Body of pancreas (tissue), 4 donors: Measurements from ENCODE around the gene LDLRAP1. TPM values are rescaled to one million over a fixed set of nuclear protein-coding genes. Genes with fewer than 3 reads are reported as not detected.

Source experiments
- ATAC-seq: fragments of 150-250 bp; one replicate; pipeline ENCODE4 v1.9.1; 2016
- DNase-seq, 4 donors: peaks; one replicate each; pipeline ENCODE4 v3.0.0-alpha.2; 2019
- H3K27ac ChIP-seq, 4 donors: fragments of 200-600 bp; sonication (generic); 1 replicate in 3 of 4; 2 replicates in 1 of 4; pipeline versions ENCODE4 v1.5.1 to v1.6.1; 2016 to 2019; ENCODE audit warnings: mild to moderate bottlenecking in 1 of 4, mixed read lengths in 1 of 4, moderate library complexity in 1 of 4
- H3K27me3 ChIP-seq, 2 donors: fragments of 200-600 bp; sonication (generic); one replicate each; pipeline ENCODE4 v1.6.0; 2016; ENCODE audit warnings: mild to moderate bottlenecking in 1 of 2
- H3K36me3 ChIP-seq, 2 donors: fragments of 200-600 bp; sonication (generic); replicated peaks in 1 of 2; 2 replicates each; pipeline ENCODE4 v1.5.1; 2016; ENCODE audit warnings: low read depth in 2 of 2; ENCODE audit not compliant: insufficient read depth in 1 of 2
- H3K4me1 ChIP-seq: fragments of 200-600 bp; sonication (generic); one replicate; pipeline ENCODE4 v1.6.0; 2016
- H3K4me3 ChIP-seq, 2 donors: fragments of 200-600 bp; sonication (generic); 1 replicate in 1 of 2; 2 replicates in 1 of 2; pipeline ENCODE4 v1.5.1; 2016 to 2019
- H3K9me3 ChIP-seq, 3 donors: fragments of 200-600 bp; sonication (generic); 1 replicate in 2 of 3; 2 replicates in 1 of 3; pipeline ENCODE4 v1.5.1; 2016
- CTCF ChIP-seq, 7 experiments: fragments of 450-650 bp in 4 of 7; fragments of 200-600 bp in 3 of 7; sonication (generic) in 3 of 7; IDR thresholded peaks; one replicate each; pipeline ENCODE4 v1.5.1; 2016 to 2019; ENCODE audit warnings: antibody characterized with exemption in 7 of 7
- POLR2A ChIP-seq, 3 donors: fragments of 450-650 bp; IDR thresholded peaks; one replicate each; pipeline ENCODE4 v1.6.1; 2016; ENCODE audit warnings: antibody characterized with exemption in 3 of 3, mild to moderate bottlenecking in 2 of 3
- WGBS, 2 donors: methylation state at CpG; one replicate each; pipeline ENCODE4 v1.1.5; 2017; 5-methylcytosine and 5-hydroxymethylcytosine counted together
- intact Hi-C: fragments of 100-400 bp; cut with DNase I; formaldehyde crosslinking; loops from one replicate; pipeline ENCODE4 v1.15.1; 2023
- total RNA-seq, 2 donors: library from RNA; depleted of rRNA; stranded (reverse); fragments of >200 nt; gene quantifications; one replicate each; pipeline ENCODE4 v1.1.0, GENCODE V29; 2016

Gene LDLRAP1
- total RNA-seq, 2 donors from 2014 or later = 20.8 to 23.7 TPM

GRCh38 chr1:25545767-25546166, 2.4 kb downstream of the LDLRAP1 start:
- Histone ChIP-seq H3K27ac (peak overlapping the region in 1 of 4 donors; percentile 92), H3K27me3 (no peaks in the 10 kb centered on the region), H3K36me3 (no peaks in the 10 kb centered on the region), H3K4me1 (peaks cover 74% of the 10 kb centered on the region), H3K4me3 (no peak overlapping the region), H3K9me3 (no peaks in the 10 kb centered on the region)
- DNase-seq (no peak), ATAC-seq (no peak)
- 33 to 68% methylated on average over 1 to 3 of the region's 3 CpGs for WGBS, 2 donors
- no peak for TF ChIP-seq CTCF (IDR thresholded peaks at IDR 0.05)
- TF ChIP-seq POLR2A (IDR thresholded peaks at IDR 0.05) = no peak
- intact Hi-C loops = no loop called here

- ATAC-seq (no peak), DNase-seq (no peak)
- Histone ChIP-seq H3K9me3 (no peaks in the 10 kb centered on the region), H3K27ac (no peak overlapping the region), H3K36me3 (no peaks in the 10 kb centered on the region), H3K4me1 (peaks cover 74% of the 10 kb centered on the region), H3K4me3 (no peak overlapping the region), H3K27me3 (no peaks in the 10 kb centered on the region)
- intact Hi-C loops = no loop called here
- 47 to 80% methylated on average over 1 of the region's 1 CpG for whole genome bisulfite sequencing, 2 donors
- TF ChIP-seq POLR2A (IDR thresholded peaks at IDR 0.05) = no peak
- TF ChIP-seq CTCF (IDR thresholded peaks at IDR 0.05) = no peak
These were observed 2.8 kb downstream of the LDLRAP1 start for GRCh38 chr1:25546193-25546592.

- Histone ChIP-seq H3K4me3 (no peak overlapping the region), H3K4me1 (peaks cover 70% of the 10 kb centered on the region), H3K27me3 (no peaks in the 10 kb centered on the region), H3K36me3 (no peaks in the 10 kb centered on the region), H3K27ac (no peak overlapping the region), H3K9me3 (no peaks in the 10 kb centered on the region)
- no peak for TF ChIP-seq POLR2A (IDR thresholded peaks at IDR 0.05)
- no peak for TF ChIP-seq CTCF (IDR thresholded peaks at IDR 0.05)
- ATAC-seq (no peak), DNase-seq (no peak)
- WGBS, 2 donors = 45 to 69% methylated on average over 3 to 4 of the region's 4 CpGs
- intact Hi-C loops = no loop called here
These were observed 5.2 kb downstream of the LDLRAP1 start for GRCh38 chr1:25548601-25549000.

GRCh38 chr1:25549273-25550154, 6.1 kb downstream of the LDLRAP1 start:
- ATAC-seq = peak; percentile 47
- Histone ChIP-seq H3K27ac (peak overlapping the region in 3 of 4 donors; percentile 25 to 55 (median 35)), H3K4me1 (peaks cover 75% of the 10 kb centered on the region), H3K4me3 (no peak overlapping the region), H3K27me3 (no peaks in the 10 kb centered on the region), H3K36me3 (no peaks in the 10 kb centered on the region), H3K9me3 (no peaks in the 10 kb centered on the region)
- intact Hi-C loops = no loop called here
- no peak for TF ChIP-seq POLR2A (IDR thresholded peaks at IDR 0.05)
- TF ChIP-seq CTCF (IDR thresholded peaks at IDR 0.05) = no peak
- 57 to 80% methylated on average over 6 to 19 of the region's 19 CpGs for WGBS, 2 donors
- DNase-seq = peak; percentile 37 to 70 (median 64)

GRCh38 chr1:25550155-25550506, 6.7 kb downstream of the LDLRAP1 start:
- DNase-seq (no peak), ATAC-seq (no peak)
- Histone ChIP-seq H3K36me3 (no peaks in the 10 kb centered on the region), H3K4me3 (no peak overlapping the region), H3K4me1 (peaks cover 69% of the 10 kb centered on the region), H3K27ac (peak overlapping the region in 2 of 4 donors; percentile 35 to 55), H3K27me3 (no peaks in the 10 kb centered on the region), H3K9me3 (no peaks in the 10 kb centered on the region)
- 57 to 68% methylated on average over 2 of the region's 2 CpGs for WGBS, 2 donors
- intact Hi-C loops = no loop called here
- TF ChIP-seq CTCF (IDR thresholded peaks at IDR 0.05) (no peak), POLR2A (IDR thresholded peaks at IDR 0.05) (no peak)
